HL-60 (cell line): Measurements from ENCODE around the gene DOC2A.
A peak's percentile ranks its signal among the peaks of the same experiment; 100 is the strongest.

ENCODE experiments used
- DNase-seq, 2 experiments: peaks; one replicate each; pipeline ENCODE4 v3.0.0-alpha.2; 2010 to 2020; ENCODE audit warnings: low read depth in 1 of 2, low spot score in 1 of 2
- H3K27ac ChIP-seq: fragments of 250-450 bp; sonication (Bioruptor Pico); replicated peaks from 2 replicates; pipeline ENCODE4 v1.5.1; 2020; ENCODE audit warnings: mild to moderate bottlenecking, moderate library complexity
- H3K27me3 ChIP-seq: fragments of 250-450 bp; sonication (Bioruptor Pico); 2 replicates; pipeline ENCODE4 v1.5.1; 2021; ENCODE audit warnings: mild to moderate bottlenecking, moderate library complexity; ENCODE audit not compliant: insufficient read depth, poor library complexity, severe bottlenecking
- H3K4me3 ChIP-seq: replicated peaks from 2 replicates; pipeline ENCODE4 v1.5.1; 2011; ENCODE audit warnings: mild to moderate bottlenecking, control low read depth, low read length; ENCODE audit not compliant: insufficient read depth
- GABPA ChIP-seq: IDR thresholded peaks from 2 replicates; pipeline ENCODE4 v1.6.1; 2012; ENCODE audit warnings: low read depth
- POLR2AphosphoS5 ChIP-seq: IDR thresholded peaks from 2 replicates; pipeline ENCODE4 v1.6.1; 2012; ENCODE audit warnings: low read depth
- REST ChIP-seq: IDR thresholded peaks from 2 replicates; pipeline ENCODE4 v1.6.1; 2012; ENCODE audit warnings: low read depth; ENCODE audit not compliant: insufficient replicate concordance
- SPI1 ChIP-seq: IDR thresholded peaks from 2 replicates; pipeline ENCODE4 v1.6.1; 2012; ENCODE audit warnings: low read depth, mild to moderate bottlenecking, borderline replicate concordance
- TF ChIP-seq, protein P1 (sequence below): IDR thresholded peaks from one replicate; pipeline ENCODE4 v1.5.1; 2011; ENCODE audit warnings: low read length, control low read depth, inconsistent platforms; ENCODE audit not compliant: insufficient read depth

The DOC2A gene

GRCh38 chr16:30040221-30040620 is 29.4 kb upstream of the DOC2A start:
- Histone ChIP-seq H3K4me3 (no peak overlapping the region), H3K27ac (no peak overlapping the region), H3K27me3 (peaks cover 5% of the 10 kb centered on the region)
- TF ChIP-seq SPI1 (peak; percentile 20; the same call in 1 of the 2 replicates), GABPA (no peak)
- DNase-seq, result no peak

DNA sequence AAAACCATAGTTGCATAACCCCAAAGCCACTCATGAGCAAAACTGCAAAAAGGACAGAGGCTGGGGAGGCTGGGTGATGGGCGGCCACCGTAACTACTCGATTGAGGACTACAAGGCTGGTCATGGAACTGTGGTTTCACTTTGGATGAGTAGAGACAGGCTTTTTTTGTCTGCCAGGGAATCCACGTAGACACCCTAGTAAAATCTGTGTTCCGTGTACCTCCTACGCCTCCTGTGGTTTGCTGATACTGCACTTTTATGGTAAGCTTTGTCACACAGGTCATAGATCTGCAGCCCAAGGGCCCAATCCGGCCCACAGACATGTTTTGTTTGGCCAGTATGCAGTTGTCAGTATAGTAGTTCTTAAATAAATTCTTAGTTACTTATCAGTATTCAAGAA is 22.4 kb upstream of the DOC2A start:
- Histone ChIP-seq H3K4me3 (no peak overlapping the region), H3K27ac (no peak overlapping the region), H3K27me3 (peaks cover 40% of the 10 kb centered on the region)
- TF ChIP-seq, protein P1, sequence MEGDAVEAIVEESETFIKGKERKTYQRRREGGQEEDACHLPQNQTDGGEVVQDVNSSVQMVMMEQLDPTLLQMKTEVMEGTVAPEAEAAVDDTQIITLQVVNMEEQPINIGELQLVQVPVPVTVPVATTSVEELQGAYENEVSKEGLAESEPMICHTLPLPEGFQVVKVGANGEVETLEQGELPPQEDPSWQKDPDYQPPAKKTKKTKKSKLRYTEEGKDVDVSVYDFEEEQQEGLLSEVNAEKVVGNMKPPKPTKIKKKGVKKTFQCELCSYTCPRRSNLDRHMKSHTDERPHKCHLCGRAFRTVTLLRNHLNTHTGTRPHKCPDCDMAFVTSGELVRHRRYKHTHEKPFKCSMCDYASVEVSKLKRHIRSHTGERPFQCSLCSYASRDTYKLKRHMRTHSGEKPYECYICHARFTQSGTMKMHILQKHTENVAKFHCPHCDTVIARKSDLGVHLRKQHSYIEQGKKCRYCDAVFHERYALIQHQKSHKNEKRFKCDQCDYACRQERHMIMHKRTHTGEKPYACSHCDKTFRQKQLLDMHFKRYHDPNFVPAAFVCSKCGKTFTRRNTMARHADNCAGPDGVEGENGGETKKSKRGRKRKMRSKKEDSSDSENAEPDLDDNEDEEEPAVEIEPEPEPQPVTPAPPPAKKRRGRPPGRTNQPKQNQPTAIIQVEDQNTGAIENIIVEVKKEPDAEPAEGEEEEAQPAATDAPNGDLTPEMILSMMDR, result no peak
- TF ChIP-seq SPI1, result no peak
- no peak for TF ChIP-seq POLR2AphosphoS5
- TF ChIP-seq REST, result no peak
- no peak for TF ChIP-seq GABPA
- DNase-seq, result no peak

DNA sequence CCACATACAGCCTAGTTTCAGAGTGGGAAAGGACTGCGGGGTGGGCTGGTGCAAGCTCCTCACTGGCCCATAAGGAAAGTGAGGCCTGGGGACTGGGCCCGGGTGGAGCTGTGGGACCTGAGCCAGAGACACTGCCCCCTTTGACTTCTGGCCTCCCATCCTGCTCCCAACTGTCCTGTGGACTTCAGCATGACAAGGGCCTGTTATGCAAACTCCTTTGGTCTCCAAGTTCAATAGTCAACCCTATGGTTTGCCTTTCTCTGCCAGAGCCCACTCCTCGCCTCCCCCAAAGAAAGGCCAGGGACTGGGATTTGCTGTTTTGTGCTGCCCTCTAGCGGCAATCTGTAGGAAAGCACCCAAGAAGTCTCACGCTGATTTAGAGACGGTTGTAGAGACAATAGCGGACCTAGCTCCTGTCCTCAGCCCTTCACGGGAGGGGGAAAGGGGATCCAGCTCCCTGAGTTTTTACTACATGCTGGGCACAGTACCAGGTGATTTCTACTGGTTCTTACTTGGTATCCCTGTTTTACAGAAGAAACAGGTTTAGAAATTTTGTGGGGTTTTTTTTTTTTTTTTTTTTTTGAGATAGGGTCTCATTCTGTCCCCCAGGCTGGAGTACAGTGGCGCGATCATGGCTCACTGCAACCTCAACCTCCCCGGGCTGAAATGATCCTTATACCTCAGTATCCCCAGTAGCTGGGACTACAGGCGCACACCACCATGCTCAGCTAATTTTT is 21.4 kb upstream of the DOC2A start:
- Histone ChIP-seq H3K27ac (no peak overlapping the region), H3K4me3 (no peak overlapping the region), H3K27me3 (peaks cover 44% of the 10 kb centered on the region)
- DNase-seq, result peak in 1 of 2 experiments; percentile 71
- TF ChIP-seq REST, result no peak
- TF ChIP-seq GABPA, result no peak
- no peak for TF ChIP-seq POLR2AphosphoS5
- TF ChIP-seq SPI1, result no peak
- TF ChIP-seq, protein P1, result peak; percentile 85

DNA sequence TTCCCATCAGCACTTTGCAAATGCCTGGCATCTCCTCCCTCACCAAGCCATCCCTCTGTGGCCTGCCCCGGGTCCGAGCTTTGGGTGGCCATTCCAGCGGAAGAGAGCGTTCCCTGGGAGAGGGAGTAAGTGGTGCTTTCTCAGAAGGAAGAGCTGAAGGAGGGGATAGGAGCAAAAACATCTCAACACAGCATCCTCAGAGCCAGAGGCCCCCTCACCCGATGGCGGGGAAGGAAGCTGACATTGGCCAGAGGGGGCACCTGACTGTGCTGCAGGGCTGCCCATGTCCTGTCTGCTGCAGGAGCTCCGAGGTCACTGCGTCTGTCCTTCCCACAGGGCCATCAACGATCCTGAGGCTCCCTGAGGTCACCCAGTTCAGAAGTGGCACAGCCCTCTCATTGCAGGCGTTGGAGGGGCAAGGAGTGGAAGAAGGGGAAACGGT is 20.7 kb upstream of the DOC2A start:
- H3K4me3 ChIP-seq, result no peak overlapping the region
- TF ChIP-seq REST, result no peak
- TF ChIP-seq POLR2AphosphoS5, result no peak
- TF ChIP-seq, protein P1, result no peak
- no peak for TF ChIP-seq SPI1
- TF ChIP-seq GABPA, result no peak
- peaks cover 48% of the 10 kb centered on the region for H3K27me3 ChIP-seq
- no peak for DNase-seq
- H3K27ac ChIP-seq, result no peak overlapping the region
